Parathyroid adenoma (tissue), 2 donors: ENCODE data around the gene CEP72.

Experiments
- H2AFZ ChIP-seq: fragments of 300-600 bp; sonication (generic); one replicate; pipeline ENCODE4 v1.7.0; 2017; ENCODE audit warnings: antibody characterized with exemption, mild to moderate bottlenecking
- H3K27ac ChIP-seq: fragments of 300-600 bp; sonication (generic); one replicate; pipeline ENCODE4 v1.7.0; 2017
- H3K27me3 ChIP-seq: fragments of 300-600 bp; sonication (generic); one replicate; pipeline ENCODE4 v1.7.0; 2017; ENCODE audit warnings: low read length; ENCODE audit not compliant: control insufficient read depth, insufficient read depth
- H3K36me3 ChIP-seq: fragments of 300-600 bp; sonication (generic); one replicate; pipeline ENCODE4 v1.7.0; 2017; ENCODE audit warnings: low read length; ENCODE audit not compliant: control insufficient read depth, insufficient read depth
- H3K4me1 ChIP-seq: fragments of 300-600 bp; sonication (generic); one replicate; pipeline ENCODE4 v1.7.0; 2017; ENCODE audit warnings: control low read depth
- H3K4me2 ChIP-seq: fragments of 300-600 bp; sonication (generic); one replicate; pipeline ENCODE4 v1.7.0; 2017; ENCODE audit warnings: low read length
- H3K4me3 ChIP-seq: fragments of 300-600 bp; sonication (generic); one replicate; pipeline ENCODE4 v1.7.0; 2017; ENCODE audit warnings: low read depth, low read length
- H3K79me2 ChIP-seq: fragments of 300-600 bp; sonication (generic); one replicate; pipeline ENCODE4 v1.7.0; 2017; ENCODE audit warnings: control low read depth
- H3K9ac ChIP-seq: fragments of 300-600 bp; sonication (generic); one replicate; pipeline ENCODE4 v1.7.0; 2017; ENCODE audit warnings: mild to moderate bottlenecking
- H3K9me3 ChIP-seq: fragments of 300-600 bp; sonication (generic); one replicate; pipeline ENCODE4 v1.7.0; 2017; ENCODE audit warnings: low read length; ENCODE audit not compliant: control insufficient read depth
- TF ChIP-seq, protein P1 (sequence below): fragments of 300-600 bp; sonication (generic); IDR thresholded peaks from one replicate; pipeline ENCODE4 v1.7.0; 2017; ENCODE audit warnings: antibody characterized with exemption, mild to moderate bottlenecking
- donor health status: primary hyperparathyroidism.

The CEP72 gene

DNA sequence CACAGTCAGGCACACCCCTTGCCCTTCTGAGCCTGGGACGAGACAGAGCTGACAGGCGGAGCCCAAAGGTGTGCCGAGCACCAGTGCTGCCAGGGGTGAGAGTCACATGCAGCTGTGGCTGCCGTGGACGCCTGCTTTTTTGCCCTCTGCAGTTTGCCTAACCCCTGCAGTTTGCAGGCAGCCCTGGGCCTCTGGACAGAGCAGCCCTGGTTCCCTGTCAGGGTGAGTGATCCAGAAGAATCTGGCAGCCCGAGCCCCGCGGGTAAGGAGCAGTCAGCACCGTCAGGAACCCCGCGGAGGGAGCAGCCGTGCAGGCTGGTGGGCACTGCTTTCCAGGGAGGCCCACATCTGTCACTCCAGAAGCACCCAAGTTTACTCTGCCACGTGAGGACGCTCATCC is 30.3 kb downstream of the CEP72 start:
- Histone ChIP-seq H3K36me3 (no peaks in the 10 kb centered on the region), H2AFZ (no peak overlapping the region), H3K4me2 (no peak overlapping the region), H3K27ac (no peak overlapping the region), H3K4me1 (no peaks in the 10 kb centered on the region), H3K9me3 (no peaks in the 10 kb centered on the region), H3K79me2 (peaks cover under 1% of the 10 kb centered on the region), H3K27me3 (no peaks in the 10 kb centered on the region), H3K4me3 (no peak overlapping the region), H3K9ac (no peak overlapping the region)
- TF ChIP-seq, protein P1, sequence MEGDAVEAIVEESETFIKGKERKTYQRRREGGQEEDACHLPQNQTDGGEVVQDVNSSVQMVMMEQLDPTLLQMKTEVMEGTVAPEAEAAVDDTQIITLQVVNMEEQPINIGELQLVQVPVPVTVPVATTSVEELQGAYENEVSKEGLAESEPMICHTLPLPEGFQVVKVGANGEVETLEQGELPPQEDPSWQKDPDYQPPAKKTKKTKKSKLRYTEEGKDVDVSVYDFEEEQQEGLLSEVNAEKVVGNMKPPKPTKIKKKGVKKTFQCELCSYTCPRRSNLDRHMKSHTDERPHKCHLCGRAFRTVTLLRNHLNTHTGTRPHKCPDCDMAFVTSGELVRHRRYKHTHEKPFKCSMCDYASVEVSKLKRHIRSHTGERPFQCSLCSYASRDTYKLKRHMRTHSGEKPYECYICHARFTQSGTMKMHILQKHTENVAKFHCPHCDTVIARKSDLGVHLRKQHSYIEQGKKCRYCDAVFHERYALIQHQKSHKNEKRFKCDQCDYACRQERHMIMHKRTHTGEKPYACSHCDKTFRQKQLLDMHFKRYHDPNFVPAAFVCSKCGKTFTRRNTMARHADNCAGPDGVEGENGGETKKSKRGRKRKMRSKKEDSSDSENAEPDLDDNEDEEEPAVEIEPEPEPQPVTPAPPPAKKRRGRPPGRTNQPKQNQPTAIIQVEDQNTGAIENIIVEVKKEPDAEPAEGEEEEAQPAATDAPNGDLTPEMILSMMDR: no peak

DNA sequence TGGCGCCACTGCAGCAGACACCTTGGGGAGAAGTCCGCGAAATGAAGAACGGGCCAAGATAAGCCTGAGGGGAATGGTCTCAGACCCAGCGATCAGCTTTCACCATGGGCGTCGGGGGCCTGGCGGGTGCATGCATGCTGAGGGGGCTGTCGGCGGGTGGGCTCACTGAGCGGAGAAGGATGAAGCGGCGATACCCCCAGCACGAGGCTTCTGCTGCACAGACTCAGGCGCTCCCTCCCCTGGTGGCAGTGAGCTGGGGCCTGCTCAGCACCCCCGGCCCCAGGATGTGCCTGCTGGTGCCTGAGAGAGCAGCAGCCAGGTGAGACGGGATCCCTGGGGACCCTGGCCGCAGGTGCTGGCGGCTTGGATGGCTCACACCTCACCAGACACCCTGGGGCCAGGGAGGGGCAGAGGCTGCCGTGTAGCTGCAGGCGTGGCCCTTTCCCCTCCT is 31.2 kb downstream of the CEP72 start:
- TF ChIP-seq, protein P1: no peak
- Histone ChIP-seq H3K9ac (no peak overlapping the region), H3K9me3 (no peaks in the 10 kb centered on the region), H3K4me3 (no peak overlapping the region), H2AFZ (no peak overlapping the region), H3K27ac (no peak overlapping the region), H3K36me3 (no peaks in the 10 kb centered on the region), H3K27me3 (no peaks in the 10 kb centered on the region), H3K4me2 (no peak overlapping the region), H3K4me1 (no peaks in the 10 kb centered on the region), H3K79me2 (peaks cover 2% of the 10 kb centered on the region)

DNA sequence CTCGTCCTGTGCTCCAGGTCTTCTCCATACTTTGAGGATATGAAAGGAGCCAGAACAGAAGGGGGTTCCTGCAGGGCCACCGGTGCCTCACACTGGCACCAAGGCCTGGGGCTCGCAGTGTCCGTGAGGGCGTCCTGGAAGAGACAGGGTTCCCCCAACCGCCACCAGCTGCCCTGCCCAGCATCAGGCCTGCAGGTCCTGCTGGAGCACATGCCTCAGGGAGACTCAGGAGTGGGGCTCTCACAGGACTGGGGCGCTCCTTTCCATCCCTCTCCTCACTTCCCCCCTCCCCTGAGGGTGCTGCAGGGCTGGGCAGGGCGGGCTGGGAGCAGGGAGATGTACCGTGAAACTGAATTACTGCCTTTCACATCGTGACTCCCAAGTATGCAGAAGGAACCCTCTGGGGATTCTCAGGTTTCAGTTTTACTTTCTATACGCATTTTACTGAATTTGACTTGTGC is 31.7 kb downstream of the CEP72 start:
- no peak overlapping the region for H2AFZ ChIP-seq
- no peaks in the 10 kb centered on the region for H3K27me3 ChIP-seq
- H3K4me2 ChIP-seq: no peak overlapping the region
- TF ChIP-seq, protein P1: no peak
- H3K4me1 ChIP-seq: no peaks in the 10 kb centered on the region
- no peaks in the 10 kb centered on the region for H3K36me3 ChIP-seq
- H3K9me3 ChIP-seq: no peaks in the 10 kb centered on the region
- no peak overlapping the region for H3K27ac ChIP-seq
- no peak overlapping the region for H3K9ac ChIP-seq
- no peak overlapping the region for H3K4me3 ChIP-seq
- peaks cover 2% of the 10 kb centered on the region for H3K79me2 ChIP-seq

DNA sequence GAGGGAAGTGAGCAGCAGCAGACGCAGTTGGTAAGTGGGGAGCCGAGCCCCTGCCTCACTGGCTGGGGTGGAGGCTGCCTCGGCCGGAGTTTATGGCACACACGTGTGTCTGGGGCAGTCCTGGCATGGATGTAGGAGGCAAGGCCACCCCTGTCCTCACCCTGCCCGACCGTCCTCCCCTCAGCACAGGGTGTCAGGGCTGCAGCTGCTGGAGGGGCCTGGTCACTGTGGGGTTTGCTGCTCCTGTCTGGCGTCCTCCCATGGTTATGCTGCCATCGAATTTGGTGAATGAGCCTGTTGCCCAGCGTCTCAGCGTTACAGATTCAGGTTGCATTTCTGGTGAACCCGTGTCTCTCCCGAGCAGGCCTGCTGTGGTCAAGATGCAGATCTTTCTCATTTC is 32.4 kb downstream of the CEP72 start:
- Histone ChIP-seq H3K27ac (no peak overlapping the region), H3K79me2 (peaks cover 2% of the 10 kb centered on the region), H3K9ac (no peak overlapping the region), H3K4me3 (no peak overlapping the region), H2AFZ (no peak overlapping the region), H3K9me3 (no peaks in the 10 kb centered on the region), H3K4me1 (no peaks in the 10 kb centered on the region), H3K36me3 (no peaks in the 10 kb centered on the region), H3K4me2 (no peak overlapping the region), H3K27me3 (no peaks in the 10 kb centered on the region)
- TF ChIP-seq, protein P1: no peak

DNA sequence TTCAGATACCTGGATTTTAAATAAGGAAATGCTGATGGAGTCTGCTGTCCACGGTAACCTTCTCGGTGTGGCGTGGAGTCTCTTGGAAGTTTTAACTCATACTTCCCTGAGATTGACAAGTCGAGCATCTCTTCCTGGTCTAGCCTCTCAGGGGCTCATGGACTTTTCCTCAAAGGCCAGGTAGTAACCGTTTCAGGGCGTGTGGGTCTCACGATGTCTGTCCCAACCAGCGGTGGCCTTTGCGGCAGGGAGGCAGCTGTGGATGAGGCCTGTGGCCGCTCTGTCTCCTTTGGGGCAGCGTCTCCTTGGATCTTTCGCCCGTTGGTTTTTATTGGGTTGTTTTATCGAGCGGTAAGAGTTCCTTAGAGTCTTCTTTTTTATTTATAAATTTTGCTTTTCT is 32.8 kb downstream of the CEP72 start:
- H3K36me3 ChIP-seq: no peaks in the 10 kb centered on the region

More for the DNA sequence above, 32.8 kb downstream of the CEP72 start:
- TF ChIP-seq, protein P1: no peak
- Histone ChIP-seq H3K9ac (no peak overlapping the region), H3K4me1 (no peaks in the 10 kb centered on the region), H3K79me2 (peaks cover 2% of the 10 kb centered on the region), H3K27me3 (no peaks in the 10 kb centered on the region), H3K4me3 (no peak overlapping the region), H2AFZ (no peak overlapping the region), H3K4me2 (no peak overlapping the region), H3K9me3 (no peaks in the 10 kb centered on the region), H3K27ac (no peak overlapping the region)
